Gastrocnemius medialis (tissue), 4 donors: ENCODE measurements around the gene TNFRSF1B.

Experiments
- POLR2A ChIP-seq, 2 donors: fragments of 450-650 bp; IDR thresholded peaks; one replicate each; pipeline ENCODE4 v1.6.1; 2017; ENCODE audit warnings: antibody characterized with exemption in 2 of 2, mild to moderate bottlenecking in 2 of 2, moderate library complexity in 2 of 2
- TF ChIP-seq, protein P1 (sequence below), 5 experiments: fragments of 450-650 bp in 3 of 5; fragments of 200-600 bp in 2 of 5; sonication (generic) in 2 of 5; IDR thresholded peaks in 4 of 5; conservative IDR thresholded peaks in 1 of 5; 1 replicate in 4 of 5; 2 replicates in 1 of 5; pipeline ENCODE4 v1.5.1; 2016 to 2019; ENCODE audit warnings: antibody characterized with exemption in 5 of 5, mild to moderate bottlenecking in 3 of 5, moderate library complexity in 3 of 5

- TF ChIP-seq, protein P1, sequence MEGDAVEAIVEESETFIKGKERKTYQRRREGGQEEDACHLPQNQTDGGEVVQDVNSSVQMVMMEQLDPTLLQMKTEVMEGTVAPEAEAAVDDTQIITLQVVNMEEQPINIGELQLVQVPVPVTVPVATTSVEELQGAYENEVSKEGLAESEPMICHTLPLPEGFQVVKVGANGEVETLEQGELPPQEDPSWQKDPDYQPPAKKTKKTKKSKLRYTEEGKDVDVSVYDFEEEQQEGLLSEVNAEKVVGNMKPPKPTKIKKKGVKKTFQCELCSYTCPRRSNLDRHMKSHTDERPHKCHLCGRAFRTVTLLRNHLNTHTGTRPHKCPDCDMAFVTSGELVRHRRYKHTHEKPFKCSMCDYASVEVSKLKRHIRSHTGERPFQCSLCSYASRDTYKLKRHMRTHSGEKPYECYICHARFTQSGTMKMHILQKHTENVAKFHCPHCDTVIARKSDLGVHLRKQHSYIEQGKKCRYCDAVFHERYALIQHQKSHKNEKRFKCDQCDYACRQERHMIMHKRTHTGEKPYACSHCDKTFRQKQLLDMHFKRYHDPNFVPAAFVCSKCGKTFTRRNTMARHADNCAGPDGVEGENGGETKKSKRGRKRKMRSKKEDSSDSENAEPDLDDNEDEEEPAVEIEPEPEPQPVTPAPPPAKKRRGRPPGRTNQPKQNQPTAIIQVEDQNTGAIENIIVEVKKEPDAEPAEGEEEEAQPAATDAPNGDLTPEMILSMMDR (IDR thresholded peaks at IDR 0.05 in 4 of 5, conservative IDR thresholded peaks at IDR 0.05 in 1 of 5), result no peak
- no peak for TF ChIP-seq POLR2A (IDR thresholded peaks at IDR 0.05)
These were observed 27.9 kb downstream of the TNFRSF1B start for GRCh38 chr1:12194666-12195216.
